Astrocyte (in vitro differentiated cells and primary cell): ENCODE data around the gene OR2A12. TPM values are rescaled to one million over a fixed set of nuclear protein-coding genes. Genes with fewer than 3 reads are reported as not detected.

Source experiments
- DNase-seq: peaks from one replicate; pipeline ENCODE4 v3.0.0-alpha.2; 2010; ENCODE audit warnings: low read depth
- FAIRE-seq: peaks from 2 replicates; lab custom pipeline; 2011; peaks lifted over from hg19 to GRCh38; lab: Jason Lieb, UNC
- H2AFZ ChIP-seq: 2 replicates; pipeline ENCODE4 v1.6.0; 2012; ENCODE audit warnings: low read depth, low read length, inconsistent platforms
- H3K27ac ChIP-seq: 2 replicates; pipeline ENCODE4 v1.5.1; 2011; ENCODE audit warnings: low read depth, low read length, inconsistent platforms
- H3K27me3 ChIP-seq: 2 replicates; pipeline ENCODE4 v1.6.0; 2011; ENCODE audit warnings: low read length, inconsistent platforms; ENCODE audit not compliant: insufficient read depth
- H3K36me3 ChIP-seq: 2 replicates; pipeline ENCODE4 v1.5.1; 2011; ENCODE audit warnings: low read length, inconsistent platforms; ENCODE audit not compliant: insufficient read depth
- H3K4me1 ChIP-seq: 2 replicates; pipeline ENCODE4 v1.5.1; 2011; ENCODE audit warnings: low read length, inconsistent platforms; ENCODE audit not compliant: insufficient read depth
- H3K4me2 ChIP-seq: 2 replicates; pipeline ENCODE4 v1.6.0; 2012; ENCODE audit warnings: low read length, inconsistent platforms
- H3K4me3 ChIP-seq: 2 replicates; pipeline ENCODE4 v1.5.1; 2011; ENCODE audit warnings: low read depth, mild to moderate bottlenecking, low read length, inconsistent platforms; ENCODE audit not compliant: insufficient read depth
- H3K79me2 ChIP-seq: 2 replicates; pipeline ENCODE4 v1.6.0; 2012; ENCODE audit warnings: mild to moderate bottlenecking, low read length, inconsistent platforms; ENCODE audit not compliant: insufficient read depth
- H3K9ac ChIP-seq: 2 replicates; pipeline ENCODE4 v1.6.0; 2012; ENCODE audit warnings: mild to moderate bottlenecking, low read length, inconsistent platforms
- H3K9me3 ChIP-seq: 2 replicates; pipeline ENCODE4 v1.5.1; 2012; ENCODE audit warnings: low read depth, mild to moderate bottlenecking, low read length, inconsistent platforms; ENCODE audit not compliant: insufficient read depth
- H4K20me1 ChIP-seq: 2 replicates; pipeline ENCODE4 v1.6.0; 2012; ENCODE audit warnings: low read length, inconsistent platforms; ENCODE audit not compliant: insufficient read depth
- H3K27ac Mint-ChIP-seq: one replicate; pipeline ENCODE4 v1.8.0; 2021; ENCODE audit warnings: mild to moderate bottlenecking, mixed read lengths; ENCODE audit not compliant: unreplicated experiment
- H3K27me3 Mint-ChIP-seq: one replicate; pipeline ENCODE4 v1.8.0; 2021; ENCODE audit warnings: low read depth, mixed read lengths; ENCODE audit not compliant: unreplicated experiment
- H3K36me3 Mint-ChIP-seq: one replicate; pipeline ENCODE4 v1.8.0; 2021; ENCODE audit warnings: low read depth, mixed read lengths; ENCODE audit not compliant: unreplicated experiment
- H3K4me1 Mint-ChIP-seq: one replicate; pipeline ENCODE4 v1.8.0; 2021; ENCODE audit warnings: low read depth, mixed read lengths; ENCODE audit not compliant: unreplicated experiment
- H3K4me3 Mint-ChIP-seq: one replicate; pipeline ENCODE4 v1.8.0; 2021; ENCODE audit warnings: mild to moderate bottlenecking, moderate library complexity, mixed read lengths; ENCODE audit not compliant: unreplicated experiment
- H3K9me3 Mint-ChIP-seq: one replicate; pipeline ENCODE4 v1.8.0; 2021; ENCODE audit warnings: mild to moderate bottlenecking, mixed read lengths; ENCODE audit not compliant: unreplicated experiment
- CTCF ChIP-seq: IDR thresholded peaks from 2 replicates; pipeline ENCODE4 v1.5.1; 2011; ENCODE audit warnings: low read depth, mild to moderate bottlenecking, inconsistent platforms, low read length, moderate library complexity; ENCODE audit not compliant: insufficient read depth
- EZH2 ChIP-seq: IDR thresholded peaks from 2 replicates; pipeline ENCODE4 v1.6.1; 2012; ENCODE audit warnings: mild to moderate bottlenecking, low read length, inconsistent platforms; ENCODE audit not compliant: insufficient read depth
- total RNA-seq: library from RNA; stranded (reverse); gene quantifications from 2 replicates; pipeline ENCODE4 v1.2.1, GENCODE V29; 2021

Gene OR2A12
- total RNA-seq, 1 donor from 2014 or later = not detected

GRCh38 chr7:144130730-144131129 lies 44.7 kb downstream of the OR2A12 start:
- no peaks in the 10 kb centered on the region for H3K36me3 ChIP-seq
- H3K4me1 Mint-ChIP-seq = no peaks in the 10 kb centered on the region

GRCh38 chr7:144132262-144132661 lies 46.2 kb downstream of the OR2A12 start:
- H3K9me3 Mint-ChIP-seq = no peaks in the 10 kb centered on the region

More at GRCh38 chr7:144130730-144131129, 44.7 kb downstream of the OR2A12 start:
- FAIRE-seq (no peak), DNase-seq (no peak)
- H3K4me2 ChIP-seq = no peak overlapping the region
- H3K27me3 ChIP-seq = no peaks in the 10 kb centered on the region
- Mint-ChIP-seq H3K27ac (no peak overlapping the region), H3K36me3 (no peaks in the 10 kb centered on the region), H3K4me3 (no peak overlapping the region), H3K27me3 (peaks cover 3% of the 10 kb centered on the region), H3K9me3 (no peaks in the 10 kb centered on the region)
- no peaks in the 10 kb centered on the region for H3K9me3 ChIP-seq
- no peak overlapping the region for H2AFZ ChIP-seq
- H3K4me3 ChIP-seq = no peak overlapping the region
- no peak overlapping the region for H3K9ac ChIP-seq
- TF ChIP-seq EZH2 (no peak), CTCF (no peak)
- no peak overlapping the region for H3K27ac ChIP-seq
- H3K79me2 ChIP-seq = no peaks in the 10 kb centered on the region
- no peaks in the 10 kb centered on the region for H3K4me1 ChIP-seq
- H4K20me1 ChIP-seq = no peaks in the 10 kb centered on the region

More at GRCh38 chr7:144132262-144132661, 46.2 kb downstream of the OR2A12 start:
- H3K4me2 ChIP-seq = no peak overlapping the region
- H3K27me3 ChIP-seq = no peaks in the 10 kb centered on the region
- no peak overlapping the region for H3K27ac ChIP-seq
- H4K20me1 ChIP-seq = no peaks in the 10 kb centered on the region
- H3K4me3 ChIP-seq = no peak overlapping the region
- DNase-seq (no peak), FAIRE-seq (no peak)
- H3K9me3 ChIP-seq = no peaks in the 10 kb centered on the region
- TF ChIP-seq EZH2 = no peak
- no peak for TF ChIP-seq CTCF
- H3K9ac ChIP-seq = no peak overlapping the region
- H3K4me1 ChIP-seq = no peaks in the 10 kb centered on the region
- Mint-ChIP-seq H3K4me1 (no peaks in the 10 kb centered on the region), H3K27me3 (peaks cover 3% of the 10 kb centered on the region), H3K27ac (no peak overlapping the region), H3K4me3 (no peak overlapping the region), H3K36me3 (no peaks in the 10 kb centered on the region)
- no peaks in the 10 kb centered on the region for H3K79me2 ChIP-seq
- H3K36me3 ChIP-seq = no peaks in the 10 kb centered on the region
- H2AFZ ChIP-seq = no peak overlapping the region
